ENCODE measurements around the gene DDX31.

- no peak for TF ChIP-seq CTCF (IDR thresholded peaks at IDR 0.05; ENCODE audit: low read depth, low read length)
- TF ChIP-seq MYC (IDR thresholded peaks at IDR 0.05; ENCODE audit: low read depth, low read length), result no peak
- TF ChIP-seq MAX (IDR thresholded peaks at IDR 0.05; ENCODE audit: low read depth, low read length), result no peak
Measured at GRCh38 chr9:132615774-132616173, 54.0 kb downstream of the DDX31 start.

All from NB4 (cell line).